ENCODE results near the gene PICK1. TPM values are rescaled to one million over a fixed set of nuclear protein-coding genes. Genes with fewer than 3 reads are reported as not detected.

Gene PICK1
- total RNA-seq, 1 donor from 2014 or later: 22.9 TPM

GRCh38 chr22:38086001-38086845, 29.0 kb downstream of the PICK1 start:
- H3K36me3 ChIP-seq (ENCODE audit: insufficient read depth, low read length): no peaks in the 10 kb centered on the region
- H3K9ac ChIP-seq (ENCODE audit: low read length): no peak overlapping the region
- DNase-seq (ENCODE audit: low read depth) (no peak), FAIRE-seq (no peak)
- peaks cover 14% of the 10 kb centered on the region for H3K27me3 ChIP-seq (ENCODE audit: insufficient read depth, low read length)
- H3K27me3 Mint-ChIP-seq (ENCODE audit: low read depth, unreplicated experiment): peaks cover 7% of the 10 kb centered on the region
- no peak overlapping the region for H3K4me3 Mint-ChIP-seq (ENCODE audit: unreplicated experiment)
- no peaks in the 10 kb centered on the region for H3K9me3 ChIP-seq (ENCODE audit: insufficient read depth, low read depth, low read length)
- H3K27ac ChIP-seq (ENCODE audit: low read depth, low read length): no peak overlapping the region
- no peak overlapping the region for H3K4me3 ChIP-seq (ENCODE audit: insufficient read depth, low read depth, low read length)
- no peak overlapping the region for H2AFZ ChIP-seq (ENCODE audit: low read depth, low read length)
- H3K4me2 ChIP-seq (ENCODE audit: low read length): no peak overlapping the region
- H4K20me1 ChIP-seq (ENCODE audit: insufficient read depth, low read length): no peaks in the 10 kb centered on the region
- no peaks in the 10 kb centered on the region for H3K4me1 Mint-ChIP-seq (ENCODE audit: low read depth, unreplicated experiment)
- peaks cover 6% of the 10 kb centered on the region for H3K36me3 Mint-ChIP-seq (ENCODE audit: low read depth, unreplicated experiment)
- TF ChIP-seq EZH2 (IDR thresholded peaks at IDR 0.05; ENCODE audit: insufficient read depth, low read length) (no peak), CTCF (IDR thresholded peaks at IDR 0.05; ENCODE audit: insufficient read depth, low read depth, low read length) (no peak)
- no peaks in the 10 kb centered on the region for H3K9me3 Mint-ChIP-seq (ENCODE audit: unreplicated experiment)
- H3K4me1 ChIP-seq (ENCODE audit: insufficient read depth, low read length): peaks cover 4% of the 10 kb centered on the region
- H3K27ac Mint-ChIP-seq (ENCODE audit: unreplicated experiment): no peak overlapping the region
- no peaks in the 10 kb centered on the region for H3K79me2 ChIP-seq (ENCODE audit: insufficient read depth, low read length)

GRCh38 chr22:38086942-38087341, 29.7 kb downstream of the PICK1 start:
- no peak overlapping the region for H3K4me3 Mint-ChIP-seq (ENCODE audit: unreplicated experiment)
- Histone ChIP-seq H3K79me2 (ENCODE audit: insufficient read depth, low read length) (no peaks in the 10 kb centered on the region), H3K4me1 (ENCODE audit: insufficient read depth, low read length) (peaks cover 1% of the 10 kb centered on the region), H3K9me3 (ENCODE audit: insufficient read depth, low read depth, low read length) (no peaks in the 10 kb centered on the region), H3K27me3 (ENCODE audit: insufficient read depth, low read length) (peaks cover 11% of the 10 kb centered on the region), H2AFZ (ENCODE audit: low read depth, low read length) (no peak overlapping the region), H4K20me1 (ENCODE audit: insufficient read depth, low read length) (no peaks in the 10 kb centered on the region), H3K9ac (ENCODE audit: low read length) (no peak overlapping the region), H3K4me2 (ENCODE audit: low read length) (no peak overlapping the region), H3K36me3 (ENCODE audit: insufficient read depth, low read length) (no peaks in the 10 kb centered on the region), H3K4me3 (ENCODE audit: insufficient read depth, low read depth, low read length) (no peak overlapping the region), H3K27ac (ENCODE audit: low read depth, low read length) (no peak overlapping the region)
- H3K4me1 Mint-ChIP-seq (ENCODE audit: low read depth, unreplicated experiment): no peaks in the 10 kb centered on the region
- TF ChIP-seq CTCF (IDR thresholded peaks at IDR 0.05; ENCODE audit: insufficient read depth, low read depth, low read length) (no peak), EZH2 (IDR thresholded peaks at IDR 0.05; ENCODE audit: insufficient read depth, low read length) (no peak)
- peaks cover 7% of the 10 kb centered on the region for H3K27me3 Mint-ChIP-seq (ENCODE audit: low read depth, unreplicated experiment)
- FAIRE-seq (no peak), DNase-seq (ENCODE audit: low read depth) (no peak)
- no peak overlapping the region for H3K27ac Mint-ChIP-seq (ENCODE audit: unreplicated experiment)
- no peaks in the 10 kb centered on the region for H3K9me3 Mint-ChIP-seq (ENCODE audit: unreplicated experiment)
- peaks cover 6% of the 10 kb centered on the region for H3K36me3 Mint-ChIP-seq (ENCODE audit: low read depth, unreplicated experiment)

GRCh38 chr22:38087855-38088254, 30.7 kb downstream of the PICK1 start:
- Mint-ChIP-seq H3K4me1 (ENCODE audit: low read depth, unreplicated experiment) (no peaks in the 10 kb centered on the region), H3K36me3 (ENCODE audit: low read depth, unreplicated experiment) (peaks cover 6% of the 10 kb centered on the region), H3K9me3 (ENCODE audit: unreplicated experiment) (no peaks in the 10 kb centered on the region), H3K27me3 (ENCODE audit: low read depth, unreplicated experiment) (peaks cover 7% of the 10 kb centered on the region), H3K4me3 (ENCODE audit: unreplicated experiment) (no peak overlapping the region), H3K27ac (ENCODE audit: unreplicated experiment) (peak overlapping the region; percentile 58)
- H3K27me3 ChIP-seq (ENCODE audit: insufficient read depth, low read length): peaks cover 3% of the 10 kb centered on the region
- no peak overlapping the region for H2AFZ ChIP-seq (ENCODE audit: low read depth, low read length)
- TF ChIP-seq EZH2 (IDR thresholded peaks at IDR 0.05; ENCODE audit: insufficient read depth, low read length) (no peak), CTCF (IDR thresholded peaks at IDR 0.05; ENCODE audit: insufficient read depth, low read depth, low read length) (no peak)
- no peak overlapping the region for H3K4me3 ChIP-seq (ENCODE audit: insufficient read depth, low read depth, low read length)
- H3K4me2 ChIP-seq (ENCODE audit: low read length): no peak overlapping the region
- FAIRE-seq (no peak), DNase-seq (ENCODE audit: low read depth) (no peak)
- H3K4me1 ChIP-seq (ENCODE audit: insufficient read depth, low read length): no peaks in the 10 kb centered on the region
- no peaks in the 10 kb centered on the region for H3K79me2 ChIP-seq (ENCODE audit: insufficient read depth, low read length)
- H4K20me1 ChIP-seq (ENCODE audit: insufficient read depth, low read length): no peaks in the 10 kb centered on the region
- no peak overlapping the region for H3K27ac ChIP-seq (ENCODE audit: low read depth, low read length)
- no peaks in the 10 kb centered on the region for H3K9me3 ChIP-seq (ENCODE audit: insufficient read depth, low read depth, low read length)
- no peak overlapping the region for H3K9ac ChIP-seq (ENCODE audit: low read length)
- H3K36me3 ChIP-seq (ENCODE audit: insufficient read depth, low read length): no peaks in the 10 kb centered on the region

Data from astrocyte (in vitro differentiated cells and primary cell).